HEK293 (cell line): ENCODE data around the gene PPARGC1A.

Experiments
- CTCF ChIP-seq: fragments of 450-650 bp; formaldehyde crosslinking; IDR thresholded peaks from 2 replicates; pipeline ENCODE4 v1.5.1; 2016; ENCODE audit warnings: missing biosample characterization, missing genetic modification characterization
- MEIS1 ChIP-seq: sonication (generic); formaldehyde crosslinking; IDR thresholded peaks from 2 replicates; pipeline ENCODE4 v1.8.1; 2022; ENCODE audit warnings: missing genetic modification reagents, mild to moderate bottlenecking, borderline replicate concordance
- TRIM28 ChIP-seq: IDR thresholded peaks from 2 replicates; pipeline ENCODE4 v1.6.1; 2011; ENCODE audit warnings: low read length, control low read depth, borderline replicate concordance
- ZBTB20 ChIP-seq: fragments of 450-650 bp; formaldehyde crosslinking; IDR thresholded peaks from 2 replicates; pipeline ENCODE4 v1.5.1; 2016; ENCODE audit warnings: missing biosample characterization, missing genetic modification characterization
- ZNF174 ChIP-seq: fragments of 450-650 bp; formaldehyde crosslinking; IDR thresholded peaks from 2 replicates; pipeline ENCODE4 v1.5.0; 2017; ENCODE audit warnings: missing biosample characterization, mild to moderate bottlenecking, missing genetic modification characterization
- ZNF629 ChIP-seq: fragments of 450-650 bp; formaldehyde crosslinking; IDR thresholded peaks from 2 replicates; pipeline ENCODE4 v1.5.1; 2017; ENCODE audit warnings: missing biosample characterization, missing genetic modification characterization
- ZNF645 ChIP-seq: fragments of 450-650 bp; formaldehyde crosslinking; IDR thresholded peaks from 2 replicates; pipeline ENCODE4; 2016; ENCODE audit warnings: missing biosample characterization, missing genetic modification characterization
- ZNF670 ChIP-seq: fragments of 450-650 bp; formaldehyde crosslinking; IDR thresholded peaks from 2 replicates; pipeline ENCODE4 v1.5.1; 2016; ENCODE audit warnings: missing biosample characterization, missing genetic modification characterization, low read depth
- ZSCAN23 ChIP-seq: fragments of 450-650 bp; formaldehyde crosslinking; IDR thresholded peaks from 2 replicates; pipeline ENCODE4 v1.5.1; 2016; ENCODE audit warnings: missing biosample characterization, missing genetic modification characterization
- ZSCAN30 ChIP-seq: fragments of 450-650 bp; IDR thresholded peaks from 2 replicates; pipeline ENCODE4 v1.5.1; 2018; ENCODE audit warnings: missing biosample characterization, mild to moderate bottlenecking, missing genetic modification characterization, moderate library complexity

- no peak for TF ChIP-seq ZSCAN23 (tag by site-specific recombination)
- no peak for TF ChIP-seq ZBTB20 (tag by site-specific recombination)
- no peak for TF ChIP-seq CTCF (tag by site-specific recombination)
- TF ChIP-seq ZSCAN30 (tag by site-specific recombination): no peak
- TF ChIP-seq ZNF174 (tag by site-specific recombination): no peak
- no peak for TF ChIP-seq MEIS1
- TF ChIP-seq ZNF629: no peak
- TF ChIP-seq TRIM28: no peak
- no peak for TF ChIP-seq ZNF670 (tag by site-specific recombination)
- no peak for TF ChIP-seq ZNF645
Observed at GRCh38 chr4:23894021-23894420, 4.2 kb upstream of the PPARGC1A start.
